RWPE2 (cell line): Measurements from ENCODE around the gene ZBTB7C.
A peak's percentile ranks its signal among the peaks of the same experiment; 100 is the strongest.

Experiments used
- ATAC-seq: fragments of 200-7000 bp; cut with Tn5 transposase; 3 replicates; pipeline ENCODE4 v1.9.1; 2021; ENCODE audit warnings: low read depth
- DNase-seq: peaks from one replicate; pipeline ENCODE4 v3.0.0-alpha.2; 2020; ENCODE audit warnings: low spot score
- H3K27ac ChIP-seq: fragments of 450-650 bp; 2 replicates; pipeline ENCODE4 v1.5.1; 2017; ENCODE audit warnings: mild to moderate bottlenecking; ENCODE audit not compliant: poor library complexity, severe bottlenecking
- H3K27me3 ChIP-seq: fragments of 250-450 bp; sonication (Bioruptor Pico); 2 replicates; pipeline ENCODE4 v1.5.1; 2021; ENCODE audit warnings: mild to moderate bottlenecking, moderate library complexity; ENCODE audit not compliant: insufficient read depth, poor library complexity, severe bottlenecking
- H3K36me3 ChIP-seq: fragments of 250-450 bp; sonication (Bioruptor Pico); 2 replicates; pipeline ENCODE4 v1.5.1; 2020; ENCODE audit warnings: low read depth, mild to moderate bottlenecking, moderate library complexity
- H3K4me1 ChIP-seq: fragments of 250-450 bp; sonication (Bioruptor Pico); 2 replicates; pipeline ENCODE4 v1.5.1; 2021; ENCODE audit warnings: mild to moderate bottlenecking, moderate library complexity; ENCODE audit not compliant: insufficient read depth, poor library complexity, severe bottlenecking
- H3K4me3 ChIP-seq: fragments of 250-450 bp; sonication (Bioruptor Pico); 2 replicates; pipeline ENCODE4 v1.5.1; 2021; ENCODE audit warnings: mild to moderate bottlenecking, moderate library complexity; ENCODE audit not compliant: severe bottlenecking
- H3K9me3 ChIP-seq: fragments of 250-450 bp; sonication (Bioruptor Pico); 2 replicates; pipeline ENCODE4 v1.5.1; 2021; ENCODE audit warnings: mild to moderate bottlenecking, moderate library complexity; ENCODE audit not compliant: severe bottlenecking
- CTCF ChIP-seq: fragments of 450-650 bp; IDR thresholded peaks from one replicate; pipeline ENCODE4 v1.5.1; 2017; ENCODE audit warnings: mild to moderate bottlenecking, moderate library complexity; ENCODE audit not compliant: poor library complexity, severe bottlenecking

Gene ZBTB7C

GRCh38 chr18:48410095-48410920 lies 1.1 kb upstream of the ZBTB7C start:
- Histone ChIP-seq H3K27me3 (peaks cover 36% of the 10 kb centered on the region), H3K36me3 (no peaks in the 10 kb centered on the region), H3K9me3 (no peaks in the 10 kb centered on the region), H3K4me3 (peak overlapping the region; percentile 39), H3K27ac (no peak overlapping the region), H3K4me1 (peaks cover under 1% of the 10 kb centered on the region)
- DNase-seq (peak; percentile 87), ATAC-seq (peak; percentile 94)
- no peak for TF ChIP-seq CTCF

- no peak overlapping the region for H3K27ac ChIP-seq
- H3K27me3 ChIP-seq = peaks cover 36% of the 10 kb centered on the region
- H3K4me1 ChIP-seq = peaks cover 7% of the 10 kb centered on the region
- H3K4me3 ChIP-seq = peak overlapping the region; percentile 39
- ATAC-seq = peak; percentile 6
- TF ChIP-seq CTCF = no peak
- DNase-seq = no peak
- H3K9me3 ChIP-seq = no peaks in the 10 kb centered on the region
- H3K36me3 ChIP-seq = no peaks in the 10 kb centered on the region
Measured at GRCh38 chr18:48409591-48410094, 460 bp upstream of the ZBTB7C start.

- Histone ChIP-seq H3K27me3 (peaks cover 36% of the 10 kb centered on the region), H3K4me3 (peak overlapping the region; percentile 39), H3K27ac (no peak overlapping the region), H3K4me1 (peaks cover 8% of the 10 kb centered on the region), H3K9me3 (no peaks in the 10 kb centered on the region), H3K36me3 (no peaks in the 10 kb centered on the region)
- DNase-seq (no peak), ATAC-seq (no peak)
- no peak for TF ChIP-seq CTCF
Measured at GRCh38 chr18:48408111-48408726, 964 bp downstream of the ZBTB7C start.

GRCh38 chr18:48407358-48407757 lies 1.8 kb downstream of the ZBTB7C start:
- DNase-seq (no peak), ATAC-seq (no peak)
- Histone ChIP-seq H3K36me3 (no peaks in the 10 kb centered on the region), H3K4me1 (peaks cover 8% of the 10 kb centered on the region), H3K27me3 (peaks cover 31% of the 10 kb centered on the region), H3K4me3 (no peak overlapping the region), H3K27ac (no peak overlapping the region), H3K9me3 (no peaks in the 10 kb centered on the region)
- TF ChIP-seq CTCF = no peak
